DND-41 (cell line): ENCODE measurements around the gene FABP3.

Experiments used
- EZH2 ChIP-seq: IDR thresholded peaks from 3 replicates; pipeline ENCODE4 v1.6.1; 2012; ENCODE audit warnings: borderline replicate concordance, low read depth, mild to moderate bottlenecking, moderate library complexity, low read length, inconsistent platforms; ENCODE audit not compliant: severe bottlenecking
- TF ChIP-seq, protein P1 (sequence below): IDR thresholded peaks from 2 replicates; pipeline ENCODE4 v1.5.1; 2012; ENCODE audit warnings: borderline replicate concordance, low read length, moderate library complexity, mild to moderate bottlenecking; ENCODE audit not compliant: poor library complexity, severe bottlenecking; ENCODE audit errors: extremely low read depth

DNA sequence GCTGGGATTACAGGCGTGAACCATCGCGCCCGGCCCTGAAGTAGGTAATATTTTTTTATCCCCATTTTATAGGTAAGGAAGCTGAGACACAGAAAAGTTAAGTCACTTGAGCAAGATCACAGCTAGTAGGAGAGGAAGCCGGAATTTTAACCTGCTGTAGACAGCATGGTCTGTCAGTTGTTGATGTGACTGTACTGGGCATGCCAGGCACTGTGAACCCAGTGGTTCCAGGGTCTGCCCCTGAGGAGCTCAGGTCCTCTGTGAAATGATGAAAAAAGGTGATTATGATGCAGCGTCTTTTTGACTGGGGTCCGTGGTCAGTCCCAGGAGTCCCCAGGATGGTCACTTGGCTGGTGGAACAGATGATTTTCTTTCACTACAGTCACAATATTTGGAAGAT is 16.7 kb upstream of the FABP3 start:
- TF ChIP-seq EZH2, result no peak
- TF ChIP-seq, protein P1, sequence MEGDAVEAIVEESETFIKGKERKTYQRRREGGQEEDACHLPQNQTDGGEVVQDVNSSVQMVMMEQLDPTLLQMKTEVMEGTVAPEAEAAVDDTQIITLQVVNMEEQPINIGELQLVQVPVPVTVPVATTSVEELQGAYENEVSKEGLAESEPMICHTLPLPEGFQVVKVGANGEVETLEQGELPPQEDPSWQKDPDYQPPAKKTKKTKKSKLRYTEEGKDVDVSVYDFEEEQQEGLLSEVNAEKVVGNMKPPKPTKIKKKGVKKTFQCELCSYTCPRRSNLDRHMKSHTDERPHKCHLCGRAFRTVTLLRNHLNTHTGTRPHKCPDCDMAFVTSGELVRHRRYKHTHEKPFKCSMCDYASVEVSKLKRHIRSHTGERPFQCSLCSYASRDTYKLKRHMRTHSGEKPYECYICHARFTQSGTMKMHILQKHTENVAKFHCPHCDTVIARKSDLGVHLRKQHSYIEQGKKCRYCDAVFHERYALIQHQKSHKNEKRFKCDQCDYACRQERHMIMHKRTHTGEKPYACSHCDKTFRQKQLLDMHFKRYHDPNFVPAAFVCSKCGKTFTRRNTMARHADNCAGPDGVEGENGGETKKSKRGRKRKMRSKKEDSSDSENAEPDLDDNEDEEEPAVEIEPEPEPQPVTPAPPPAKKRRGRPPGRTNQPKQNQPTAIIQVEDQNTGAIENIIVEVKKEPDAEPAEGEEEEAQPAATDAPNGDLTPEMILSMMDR, result no peak
